TTC549 (cell line): ENCODE data around the gene NDUFB3.

Experiments
- FAIRE-seq: peaks from 2 replicates; lab custom pipeline; 2012; peaks lifted over from hg19 to GRCh38; lab: Jason Lieb, UNC

The NDUFB3 gene

GRCh38 chr2:201128933-201129505, 57.2 kb downstream of the NDUFB3 start:
- no peak for FAIRE-seq

GRCh38 chr2:201130524-201131186, 58.9 kb downstream of the NDUFB3 start:
- no peak for FAIRE-seq

GRCh38 chr2:201132518-201132917, 60.7 kb downstream of the NDUFB3 start:
- FAIRE-seq: no peak
